ENCODE results near the gene KRTAP5-6.

Gene KRTAP5-6

GRCh38 chr11:1742371-1742770 is 45.4 kb downstream of the KRTAP5-6 start:
- DNase-seq (ENCODE audit: low spot score) (no peak), ATAC-seq (ENCODE audit: low read depth) (no peak)
- TF ChIP-seq, protein P1, sequence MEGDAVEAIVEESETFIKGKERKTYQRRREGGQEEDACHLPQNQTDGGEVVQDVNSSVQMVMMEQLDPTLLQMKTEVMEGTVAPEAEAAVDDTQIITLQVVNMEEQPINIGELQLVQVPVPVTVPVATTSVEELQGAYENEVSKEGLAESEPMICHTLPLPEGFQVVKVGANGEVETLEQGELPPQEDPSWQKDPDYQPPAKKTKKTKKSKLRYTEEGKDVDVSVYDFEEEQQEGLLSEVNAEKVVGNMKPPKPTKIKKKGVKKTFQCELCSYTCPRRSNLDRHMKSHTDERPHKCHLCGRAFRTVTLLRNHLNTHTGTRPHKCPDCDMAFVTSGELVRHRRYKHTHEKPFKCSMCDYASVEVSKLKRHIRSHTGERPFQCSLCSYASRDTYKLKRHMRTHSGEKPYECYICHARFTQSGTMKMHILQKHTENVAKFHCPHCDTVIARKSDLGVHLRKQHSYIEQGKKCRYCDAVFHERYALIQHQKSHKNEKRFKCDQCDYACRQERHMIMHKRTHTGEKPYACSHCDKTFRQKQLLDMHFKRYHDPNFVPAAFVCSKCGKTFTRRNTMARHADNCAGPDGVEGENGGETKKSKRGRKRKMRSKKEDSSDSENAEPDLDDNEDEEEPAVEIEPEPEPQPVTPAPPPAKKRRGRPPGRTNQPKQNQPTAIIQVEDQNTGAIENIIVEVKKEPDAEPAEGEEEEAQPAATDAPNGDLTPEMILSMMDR (IDR thresholded peaks at IDR 0.05; ENCODE audit: poor library complexity, severe bottlenecking) = no peak
- no peak overlapping the region for H3K4me3 ChIP-seq (ENCODE audit: severe bottlenecking)
- no peaks in the 10 kb centered on the region for H3K9me3 ChIP-seq (ENCODE audit: severe bottlenecking)
- no peaks in the 10 kb centered on the region for H3K27me3 ChIP-seq (ENCODE audit: insufficient read depth, poor library complexity, severe bottlenecking)
- no peaks in the 10 kb centered on the region for H3K4me1 ChIP-seq (ENCODE audit: insufficient read depth, poor library complexity, severe bottlenecking)
- no peak overlapping the region for H3K27ac ChIP-seq (ENCODE audit: poor library complexity, severe bottlenecking)
- H3K36me3 ChIP-seq (ENCODE audit: low read depth) = no peaks in the 10 kb centered on the region

DNA sequence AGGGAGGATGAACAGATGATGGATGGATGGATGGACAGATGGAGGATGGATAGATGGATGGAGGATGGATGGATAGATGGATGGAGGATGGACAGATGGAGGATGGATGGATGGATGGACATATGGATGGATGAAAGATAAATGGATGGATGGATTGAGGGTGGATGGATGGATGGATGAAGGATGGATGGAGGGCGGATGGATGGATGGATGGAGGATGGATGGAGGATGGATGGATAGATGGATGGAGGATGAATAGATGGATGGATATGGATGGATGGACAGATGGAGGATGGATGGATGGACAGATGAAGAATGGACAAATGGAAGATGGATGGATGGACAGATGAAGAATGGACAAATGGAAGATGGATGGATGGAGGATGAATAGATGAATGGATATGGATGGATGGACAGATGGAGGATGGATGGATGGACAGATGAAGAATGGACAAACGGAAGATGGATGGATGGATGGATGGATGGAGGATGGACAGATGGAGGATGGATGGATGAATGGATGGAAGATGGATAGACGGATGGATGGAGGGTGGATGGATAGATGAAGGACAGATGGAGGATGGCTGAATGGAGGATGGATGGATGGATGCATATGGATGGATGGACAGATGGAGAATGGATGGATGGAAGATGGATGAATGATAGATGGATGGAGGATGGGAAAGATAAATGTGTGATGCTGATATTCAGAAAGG is 46.0 kb downstream of the KRTAP5-6 start:
- no peaks in the 10 kb centered on the region for H3K36me3 ChIP-seq (ENCODE audit: low read depth)
- peaks cover 3% of the 10 kb centered on the region for H3K27me3 ChIP-seq (ENCODE audit: insufficient read depth, poor library complexity, severe bottlenecking)
- H3K4me1 ChIP-seq (ENCODE audit: insufficient read depth, poor library complexity, severe bottlenecking) = no peaks in the 10 kb centered on the region
- no peak overlapping the region for H3K27ac ChIP-seq (ENCODE audit: poor library complexity, severe bottlenecking)
- TF ChIP-seq, protein P1 (IDR thresholded peaks at IDR 0.05; ENCODE audit: poor library complexity, severe bottlenecking) = no peak
- no peak overlapping the region for H3K4me3 ChIP-seq (ENCODE audit: severe bottlenecking)
- no peak for DNase-seq (ENCODE audit: low spot score)
- ATAC-seq (ENCODE audit: low read depth) = no peak
- no peaks in the 10 kb centered on the region for H3K9me3 ChIP-seq (ENCODE audit: severe bottlenecking)

GRCh38 chr11:1743585-1744136 is 46.7 kb downstream of the KRTAP5-6 start:
- peaks cover 9% of the 10 kb centered on the region for H3K27me3 ChIP-seq (ENCODE audit: insufficient read depth, poor library complexity, severe bottlenecking)

DNA sequence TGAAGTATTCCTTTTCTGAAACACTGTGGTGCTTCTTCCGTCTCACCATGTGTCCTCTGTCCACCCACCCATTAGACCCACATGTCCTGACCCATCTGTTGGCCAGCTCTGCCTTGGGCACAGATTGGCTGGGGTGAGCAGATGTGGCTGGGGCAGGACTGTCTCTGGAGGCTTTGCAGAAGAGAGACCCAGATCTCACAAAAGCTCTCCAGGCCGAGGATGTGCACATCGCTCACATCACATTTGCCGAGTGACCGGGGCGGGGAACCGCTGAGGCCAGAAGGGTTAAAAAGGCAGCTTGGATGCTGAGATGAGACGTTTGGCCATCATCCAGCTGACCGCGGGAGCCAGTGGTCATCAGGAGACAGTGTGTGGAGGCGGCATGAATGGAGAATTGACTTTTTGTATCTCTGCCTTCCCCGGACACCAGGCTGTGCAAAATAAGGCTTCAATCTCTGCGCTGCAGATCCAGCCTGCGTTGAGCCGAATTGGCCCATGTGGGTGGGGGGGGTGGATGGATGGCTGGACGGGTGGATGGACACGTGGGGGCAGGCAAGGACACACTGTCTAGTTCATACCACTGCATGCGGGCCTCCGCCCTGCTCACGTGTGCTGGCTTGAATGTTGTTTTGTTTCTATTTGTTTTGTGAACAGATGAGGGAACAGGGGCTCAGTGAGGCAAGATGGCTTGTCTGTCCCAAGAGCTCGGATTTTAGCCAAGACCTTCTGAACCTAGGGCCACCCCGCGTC is 47.3 kb downstream of the KRTAP5-6 start:
- H3K4me3 ChIP-seq (ENCODE audit: severe bottlenecking) = no peak overlapping the region
- H3K27ac ChIP-seq (ENCODE audit: poor library complexity, severe bottlenecking) = no peak overlapping the region
- DNase-seq (ENCODE audit: low spot score) = no peak
- no peaks in the 10 kb centered on the region for H3K9me3 ChIP-seq (ENCODE audit: severe bottlenecking)
- no peaks in the 10 kb centered on the region for H3K36me3 ChIP-seq (ENCODE audit: low read depth)
- TF ChIP-seq, protein P1 (IDR thresholded peaks at IDR 0.05; ENCODE audit: poor library complexity, severe bottlenecking) = no peak
- no peaks in the 10 kb centered on the region for H3K4me1 ChIP-seq (ENCODE audit: insufficient read depth, poor library complexity, severe bottlenecking)
- peaks cover 12% of the 10 kb centered on the region for H3K27me3 ChIP-seq (ENCODE audit: insufficient read depth, poor library complexity, severe bottlenecking)
- ATAC-seq (ENCODE audit: low read depth) = no peak

More at GRCh38 chr11:1743585-1744136, 46.7 kb downstream of the KRTAP5-6 start:
- Histone ChIP-seq H3K4me3 (ENCODE audit: severe bottlenecking) (no peak overlapping the region), H3K36me3 (ENCODE audit: low read depth) (no peaks in the 10 kb centered on the region), H3K27ac (ENCODE audit: poor library complexity, severe bottlenecking) (no peak overlapping the region), H3K9me3 (ENCODE audit: severe bottlenecking) (no peaks in the 10 kb centered on the region), H3K4me1 (ENCODE audit: insufficient read depth, poor library complexity, severe bottlenecking) (no peaks in the 10 kb centered on the region)
- DNase-seq (ENCODE audit: low spot score) (no peak), ATAC-seq (ENCODE audit: low read depth) (no peak)
- TF ChIP-seq, protein P1 (IDR thresholded peaks at IDR 0.05; ENCODE audit: poor library complexity, severe bottlenecking) = no peak

All from RWPE2 (cell line).